HepG2 (cell line): ENCODE data around the gene SLC44A5.
A peak's percentile ranks its signal among the peaks of the same experiment; 100 is the strongest.

Experiments used
- HNRNPK ChIP-seq: fragments of 200-400 bp; formaldehyde crosslinking; IDR thresholded peaks from 2 replicates; pipeline ENCODE4 v1.6.1; 2018; ENCODE audit warnings: low read length, low read depth, moderate library complexity, mild to moderate bottlenecking; ENCODE audit not compliant: poor library complexity, severe bottlenecking
- PCBP2 ChIP-seq: fragments of 200-400 bp; formaldehyde crosslinking; optimal IDR thresholded peaks from 2 replicates; pipeline ENCODE3; 2018; ENCODE audit warnings: low read length, low read depth; ENCODE audit not compliant: poor library complexity, severe bottlenecking
- RFX1 ChIP-seq: fragments of 450-650 bp; IDR thresholded peaks from 2 replicates; pipeline ENCODE4 v1.6.1; 2017
- RNF2 ChIP-seq: fragments of 450-650 bp; conservative IDR thresholded peaks from 2 replicates; pipeline ENCODE4 v1.6.1; 2016; ENCODE audit warnings: low read depth
- SRF ChIP-seq: IDR thresholded peaks from 2 replicates; pipeline ENCODE4 v1.6.1; 2011; ENCODE audit warnings: mild to moderate bottlenecking, low read depth, low read length, moderate library complexity
- TF ChIP-seq, protein P1 (sequence below): sonication (generic); formaldehyde crosslinking; IDR thresholded peaks from 2 replicates; pipeline ENCODE4 v1.5.0; 2020; ENCODE audit warnings: mild to moderate bottlenecking, missing genetic modification reagents, moderate library complexity
- TF ChIP-seq, protein P2 (sequence below), 2 experiments: IDR thresholded peaks; 2 replicates each; pipeline ENCODE4 v1.6.1; 2011 to 2012; ENCODE audit warnings: low read length in 2 of 2, borderline replicate concordance in 1 of 2, low read depth in 1 of 2, mild to moderate bottlenecking in 1 of 2, moderate library complexity in 1 of 2
- TF ChIP-seq, protein P3 (sequence below): sonication (generic); formaldehyde crosslinking; IDR thresholded peaks from 2 replicates; pipeline ENCODE4 v1.4.0; 2020; ENCODE audit warnings: mild to moderate bottlenecking, missing genetic modification reagents
- TF ChIP-seq, protein P4 (sequence below): sonication (generic); formaldehyde crosslinking; IDR thresholded peaks from 2 replicates; pipeline ENCODE4 v1.4.0; 2020; ENCODE audit warnings: mild to moderate bottlenecking, missing genetic modification reagents
- TF ChIP-seq, protein P5 (sequence below), 2 experiments: sonication (generic) in 1 of 2; formaldehyde crosslinking in 1 of 2; IDR thresholded peaks; 2 replicates each; pipeline versions ENCODE4 v1.5.1 to v1.6.1; 2011 to 2020; ENCODE audit warnings: borderline replicate concordance in 1 of 2, low read depth in 1 of 2, low read length in 1 of 2, mild to moderate bottlenecking in 1 of 2, missing genetic modification reagents in 1 of 2, moderate library complexity in 1 of 2

DNA sequence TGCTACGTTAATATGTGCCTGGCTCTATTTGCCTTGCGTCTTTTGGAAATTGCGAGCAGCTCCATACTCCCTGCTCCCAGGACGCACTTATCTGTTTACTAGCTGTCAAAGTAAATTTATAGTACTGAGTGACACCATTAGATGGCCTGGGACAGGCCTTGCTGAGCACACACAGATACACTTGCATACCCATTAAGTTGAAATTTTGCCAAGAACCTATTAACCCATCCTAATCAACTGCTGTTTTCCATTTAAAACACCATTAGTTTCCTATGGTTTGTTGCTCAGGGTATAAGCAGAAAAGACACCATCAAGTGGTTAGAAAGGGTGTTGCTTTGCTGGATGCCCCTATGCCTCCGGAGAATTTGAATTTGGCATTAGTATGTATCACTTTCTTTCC lies 187.3 kb downstream of the SLC44A5 start:
- TF ChIP-seq, protein P1, sequence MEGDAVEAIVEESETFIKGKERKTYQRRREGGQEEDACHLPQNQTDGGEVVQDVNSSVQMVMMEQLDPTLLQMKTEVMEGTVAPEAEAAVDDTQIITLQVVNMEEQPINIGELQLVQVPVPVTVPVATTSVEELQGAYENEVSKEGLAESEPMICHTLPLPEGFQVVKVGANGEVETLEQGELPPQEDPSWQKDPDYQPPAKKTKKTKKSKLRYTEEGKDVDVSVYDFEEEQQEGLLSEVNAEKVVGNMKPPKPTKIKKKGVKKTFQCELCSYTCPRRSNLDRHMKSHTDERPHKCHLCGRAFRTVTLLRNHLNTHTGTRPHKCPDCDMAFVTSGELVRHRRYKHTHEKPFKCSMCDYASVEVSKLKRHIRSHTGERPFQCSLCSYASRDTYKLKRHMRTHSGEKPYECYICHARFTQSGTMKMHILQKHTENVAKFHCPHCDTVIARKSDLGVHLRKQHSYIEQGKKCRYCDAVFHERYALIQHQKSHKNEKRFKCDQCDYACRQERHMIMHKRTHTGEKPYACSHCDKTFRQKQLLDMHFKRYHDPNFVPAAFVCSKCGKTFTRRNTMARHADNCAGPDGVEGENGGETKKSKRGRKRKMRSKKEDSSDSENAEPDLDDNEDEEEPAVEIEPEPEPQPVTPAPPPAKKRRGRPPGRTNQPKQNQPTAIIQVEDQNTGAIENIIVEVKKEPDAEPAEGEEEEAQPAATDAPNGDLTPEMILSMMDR (CRISPR knock-in tag) = 0 out of 2 replicates have a peak, but pooled peaks have one; percentile 8
- TF ChIP-seq, protein P2, sequence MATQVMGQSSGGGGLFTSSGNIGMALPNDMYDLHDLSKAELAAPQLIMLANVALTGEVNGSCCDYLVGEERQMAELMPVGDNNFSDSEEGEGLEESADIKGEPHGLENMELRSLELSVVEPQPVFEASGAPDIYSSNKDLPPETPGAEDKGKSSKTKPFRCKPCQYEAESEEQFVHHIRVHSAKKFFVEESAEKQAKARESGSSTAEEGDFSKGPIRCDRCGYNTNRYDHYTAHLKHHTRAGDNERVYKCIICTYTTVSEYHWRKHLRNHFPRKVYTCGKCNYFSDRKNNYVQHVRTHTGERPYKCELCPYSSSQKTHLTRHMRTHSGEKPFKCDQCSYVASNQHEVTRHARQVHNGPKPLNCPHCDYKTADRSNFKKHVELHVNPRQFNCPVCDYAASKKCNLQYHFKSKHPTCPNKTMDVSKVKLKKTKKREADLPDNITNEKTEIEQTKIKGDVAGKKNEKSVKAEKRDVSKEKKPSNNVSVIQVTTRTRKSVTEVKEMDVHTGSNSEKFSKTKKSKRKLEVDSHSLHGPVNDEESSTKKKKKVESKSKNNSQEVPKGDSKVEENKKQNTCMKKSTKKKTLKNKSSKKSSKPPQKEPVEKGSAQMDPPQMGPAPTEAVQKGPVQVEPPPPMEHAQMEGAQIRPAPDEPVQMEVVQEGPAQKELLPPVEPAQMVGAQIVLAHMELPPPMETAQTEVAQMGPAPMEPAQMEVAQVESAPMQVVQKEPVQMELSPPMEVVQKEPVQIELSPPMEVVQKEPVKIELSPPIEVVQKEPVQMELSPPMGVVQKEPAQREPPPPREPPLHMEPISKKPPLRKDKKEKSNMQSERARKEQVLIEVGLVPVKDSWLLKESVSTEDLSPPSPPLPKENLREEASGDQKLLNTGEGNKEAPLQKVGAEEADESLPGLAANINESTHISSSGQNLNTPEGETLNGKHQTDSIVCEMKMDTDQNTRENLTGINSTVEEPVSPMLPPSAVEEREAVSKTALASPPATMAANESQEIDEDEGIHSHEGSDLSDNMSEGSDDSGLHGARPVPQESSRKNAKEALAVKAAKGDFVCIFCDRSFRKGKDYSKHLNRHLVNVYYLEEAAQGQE (IDR thresholded peaks at IDR 0.05; ENCODE audit: borderline replicate concordance in 1 of 2, low read depth in 1 of 2, low read length in 2 of 2) = no peak
- TF ChIP-seq PCBP2 (no peak), SRF (no peak), RNF2 (no peak), RFX1 (no peak), HNRNPK (no peak)
- TF ChIP-seq, protein P3, sequence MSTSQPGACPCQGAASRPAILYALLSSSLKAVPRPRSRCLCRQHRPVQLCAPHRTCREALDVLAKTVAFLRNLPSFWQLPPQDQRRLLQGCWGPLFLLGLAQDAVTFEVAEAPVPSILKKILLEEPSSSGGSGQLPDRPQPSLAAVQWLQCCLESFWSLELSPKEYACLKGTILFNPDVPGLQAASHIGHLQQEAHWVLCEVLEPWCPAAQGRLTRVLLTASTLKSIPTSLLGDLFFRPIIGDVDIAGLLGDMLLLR (CRISPR knock-in tag) = no peak
- TF ChIP-seq, protein P4, sequence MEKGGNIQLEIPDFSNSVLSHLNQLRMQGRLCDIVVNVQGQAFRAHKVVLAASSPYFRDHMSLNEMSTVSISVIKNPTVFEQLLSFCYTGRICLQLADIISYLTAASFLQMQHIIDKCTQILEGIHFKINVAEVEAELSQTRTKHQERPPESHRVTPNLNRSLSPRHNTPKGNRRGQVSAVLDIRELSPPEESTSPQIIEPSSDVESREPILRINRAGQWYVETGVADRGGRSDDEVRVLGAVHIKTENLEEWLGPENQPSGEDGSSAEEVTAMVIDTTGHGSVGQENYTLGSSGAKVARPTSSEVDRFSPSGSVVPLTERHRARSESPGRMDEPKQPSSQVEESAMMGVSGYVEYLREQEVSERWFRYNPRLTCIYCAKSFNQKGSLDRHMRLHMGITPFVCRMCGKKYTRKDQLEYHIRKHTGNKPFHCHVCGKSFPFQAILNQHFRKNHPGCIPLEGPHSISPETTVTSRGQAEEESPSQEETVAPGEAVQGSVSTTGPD (CRISPR knock-in tag) = no peak
- TF ChIP-seq, protein P5, sequence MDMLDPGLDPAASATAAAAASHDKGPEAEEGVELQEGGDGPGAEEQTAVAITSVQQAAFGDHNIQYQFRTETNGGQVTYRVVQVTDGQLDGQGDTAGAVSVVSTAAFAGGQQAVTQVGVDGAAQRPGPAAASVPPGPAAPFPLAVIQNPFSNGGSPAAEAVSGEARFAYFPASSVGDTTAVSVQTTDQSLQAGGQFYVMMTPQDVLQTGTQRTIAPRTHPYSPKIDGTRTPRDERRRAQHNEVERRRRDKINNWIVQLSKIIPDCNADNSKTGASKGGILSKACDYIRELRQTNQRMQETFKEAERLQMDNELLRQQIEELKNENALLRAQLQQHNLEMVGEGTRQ (IDR thresholded peaks at IDR 0.05; ENCODE audit: low read depth, low read length) = no peak
- TF ChIP-seq, protein P5 (CRISPR knock-in tag; IDR thresholded peaks at IDR 0.05; ENCODE audit: borderline replicate concordance) = no peak
